Esophagus squamous epithelium (tissue), 5 donors: ENCODE results near the gene FABP6. TPM values are rescaled to one million over a fixed set of nuclear protein-coding genes. Genes with fewer than 3 reads are reported as not detected.

Source experiments
- DNase-seq: peaks from one replicate; lab custom pipeline; 2025; lab: John Stamatoyannopoulos, UW
- H3K27ac ChIP-seq, 4 donors: fragments of 200-600 bp; sonication (generic); one replicate each; pipeline ENCODE4 v1.5.1; 2016 to 2019; ENCODE audit warnings: mild to moderate bottlenecking in 1 of 4
- H3K27me3 ChIP-seq, 4 donors: fragments of 200-600 bp; sonication (generic); 1 replicate in 3 of 4; 2 replicates in 1 of 4; pipeline versions ENCODE4 v1.5.1 to v1.6.0; 2017 to 2021; ENCODE audit warnings: antibody characterized with exemption in 1 of 4
- H3K36me3 ChIP-seq, 3 donors: fragments of 200-600 bp; sonication (generic); one replicate each; pipeline ENCODE4 v1.5.1; 2016 to 2019
- H3K4me1 ChIP-seq, 3 donors: fragments of 200-600 bp; sonication (generic); one replicate each; pipeline ENCODE4 v1.5.1; 2017 to 2019
- H3K4me3 ChIP-seq, 4 donors: fragments of 200-600 bp; sonication (generic); 1 replicate in 3 of 4; 2 replicates in 1 of 4; pipeline ENCODE4 v1.5.1; 2016 to 2019; ENCODE audit warnings: mild to moderate bottlenecking in 2 of 4, moderate library complexity in 1 of 4
- H3K9me3 ChIP-seq, 3 donors: fragments of 200-600 bp; sonication (generic); one replicate each; pipeline ENCODE4 v1.5.1; 2016 to 2019
- CTCF ChIP-seq, 6 experiments: fragments of 450-650 bp in 4 of 6; fragments of 200-600 bp in 2 of 6; sonication (generic) in 2 of 6; IDR thresholded peaks; one replicate each; pipeline ENCODE4 v1.5.1; 2016 to 2019; ENCODE audit warnings: antibody characterized with exemption in 6 of 6, mild to moderate bottlenecking in 4 of 6, moderate library complexity in 4 of 6
- POLR2A ChIP-seq, 4 donors: fragments of 450-650 bp; IDR thresholded peaks; one replicate each; pipeline ENCODE4 v1.6.1; 2017; ENCODE audit warnings: antibody characterized with exemption in 4 of 4, mild to moderate bottlenecking in 4 of 4, moderate library complexity in 3 of 4
- WGBS, 2 donors: methylation state at CpG; one replicate each; pipeline ENCODE4 v1.1.5; 2018; 5-methylcytosine and 5-hydroxymethylcytosine counted together
- intact Hi-C: fragments of 100-400 bp; cut with DNase I; formaldehyde crosslinking; loops from one replicate; pipeline ENCODE4 v1.15.0; 2022
- total RNA-seq, 4 donors: library from RNA; depleted of rRNA; stranded (reverse); fragments of >200 nt; gene quantifications; one replicate each; pipeline ENCODE4 v1.1.0, GENCODE V29; 2016
- donor health status: DM: yes; HTN: yes; CAD: no.

The FABP6 gene
- total RNA-seq, 4 donors from 2014 or later, result 7.2 TPM; not detected in 3

DNA sequence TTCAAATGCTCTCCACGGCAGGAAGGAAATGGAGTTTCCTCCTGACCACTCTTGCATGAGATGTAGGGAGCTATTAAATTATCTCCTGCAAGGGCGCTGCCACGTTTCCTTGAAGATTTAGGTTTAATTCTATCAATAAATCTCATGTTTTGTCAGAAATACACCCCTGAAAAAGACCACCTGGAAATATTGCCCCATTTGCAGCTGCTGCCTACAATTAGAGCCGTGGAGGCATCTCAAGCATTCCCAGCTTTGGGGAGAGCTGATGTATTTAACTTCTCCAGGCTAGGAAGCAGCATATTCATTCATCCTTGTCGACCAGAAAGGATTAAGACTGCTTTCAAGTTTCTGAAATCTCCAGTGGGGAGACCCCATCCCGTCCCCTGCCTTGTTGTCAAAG, 42.5 kb downstream of the FABP6 start:
- Histone ChIP-seq H3K4me1 (peaks cover 12 to 42% (median 26%) of the 10 kb centered on the region in 3 donors), H3K27ac (peak overlapping the region; percentile 70 to 82 (median 78)), H3K27me3 (no peaks in the 10 kb centered on the region), H3K9me3 (no peaks in the 10 kb centered on the region), H3K4me3 (no peak overlapping the region), H3K36me3 (no peaks in the 10 kb centered on the region)
- 66 to 69% methylated on average over 5 to 6 of the region's 6 CpGs for WGBS, 2 donors
- TF ChIP-seq CTCF (IDR thresholded peaks at IDR 0.05) (no peak), POLR2A (IDR thresholded peaks at IDR 0.05) (no peak)
- DNase-seq, result no peak
- intact Hi-C loops, result no loop called here

- no peak for TF ChIP-seq POLR2A (IDR thresholded peaks at IDR 0.05)
- no peak for TF ChIP-seq CTCF (IDR thresholded peaks at IDR 0.05)
- no peaks in the 10 kb centered on the region for H3K27me3 ChIP-seq
- H3K4me1 ChIP-seq, result peaks cover 12 to 42% (median 26%) of the 10 kb centered on the region in 3 donors
- H3K9me3 ChIP-seq, result no peaks in the 10 kb centered on the region
- DNase-seq, result no peak
- H3K4me3 ChIP-seq, result no peak overlapping the region
- peak overlapping the region in 1 of 4 donors; percentile 81 for H3K27ac ChIP-seq
- H3K36me3 ChIP-seq, result no peaks in the 10 kb centered on the region
- 53 to 80% methylated on average over 3 of the region's 3 CpGs for WGBS, 2 donors
- intact Hi-C loops, result no loop called here
These were observed 43.0 kb downstream of the FABP6 start for GRCh38 chr5:160272264-160272663.

GRCh38 chr5:160272889-160273288, 43.6 kb downstream of the FABP6 start:
- peaks cover 12 to 42% (median 26%) of the 10 kb centered on the region in 3 donors for H3K4me1 ChIP-seq
- no peaks in the 10 kb centered on the region for H3K36me3 ChIP-seq
- intact Hi-C loops, result no loop called here
- no peak overlapping the region for H3K4me3 ChIP-seq
- WGBS, 2 donors, result 75 to 79% methylated on average over 2 of the region's 2 CpGs
- no peak overlapping the region for H3K27ac ChIP-seq
- no peak for DNase-seq
- H3K27me3 ChIP-seq, result no peaks in the 10 kb centered on the region
- TF ChIP-seq POLR2A (IDR thresholded peaks at IDR 0.05) (no peak), CTCF (IDR thresholded peaks at IDR 0.05) (no peak)
- no peaks in the 10 kb centered on the region for H3K9me3 ChIP-seq

DNA sequence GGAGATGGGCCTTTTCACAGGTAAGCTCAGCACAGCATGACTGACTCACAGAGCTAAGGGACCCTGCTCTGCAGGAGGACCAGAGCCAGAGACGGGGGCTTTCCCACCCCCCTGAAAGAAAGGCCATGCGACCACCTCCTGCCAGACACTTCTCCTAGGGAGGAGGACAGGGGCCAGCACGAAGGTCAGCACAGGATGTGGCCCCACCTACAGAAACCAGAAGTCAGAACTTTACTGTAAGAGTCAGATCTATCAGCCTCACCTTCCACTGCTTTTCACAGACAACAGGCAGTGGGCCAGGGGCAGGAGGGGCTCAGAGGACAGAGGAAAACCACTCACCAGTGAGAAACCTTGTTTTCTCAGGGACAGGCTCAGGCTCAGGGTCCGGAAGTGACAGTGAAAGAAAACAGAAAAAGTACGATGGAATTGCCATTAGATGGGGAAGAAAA, 45.2 kb downstream of the FABP6 start:
- Histone ChIP-seq H3K27me3 (no peaks in the 10 kb centered on the region), H3K4me1 (peaks cover 2 to 31% (median 21%) of the 10 kb centered on the region in 3 donors), H3K4me3 (no peak overlapping the region), H3K27ac (no peak overlapping the region), H3K36me3 (no peaks in the 10 kb centered on the region), H3K9me3 (no peaks in the 10 kb centered on the region)
- TF ChIP-seq CTCF (IDR thresholded peaks at IDR 0.05) (no peak), POLR2A (IDR thresholded peaks at IDR 0.05) (no peak)
- WGBS, 2 donors, result 62 to 85% methylated on average over 4 to 5 of the region's 5 CpGs
- intact Hi-C loops, result no loop called here
- no peak for DNase-seq

- H3K9me3 ChIP-seq, result no peaks in the 10 kb centered on the region
- H3K27me3 ChIP-seq, result no peaks in the 10 kb centered on the region
- WGBS, 2 donors, result 37% methylated on average over 4 of the region's 7 CpGs; no CpG with 5 or more reads in 1 of the 2 donors
- intact Hi-C loops, result no loop called here
- no peak for DNase-seq
- H3K27ac ChIP-seq, result no peak overlapping the region
- no peak overlapping the region for H3K4me3 ChIP-seq
- no peaks in the 10 kb centered on the region for H3K4me1 ChIP-seq
- peaks cover 0 to 6% (median 0%) of the 10 kb centered on the region in 3 donors for H3K36me3 ChIP-seq
- no peak for TF ChIP-seq POLR2A (IDR thresholded peaks at IDR 0.05)
- no peak for TF ChIP-seq CTCF (IDR thresholded peaks at IDR 0.05)
These were observed 49.0 kb downstream of the FABP6 start for GRCh38 chr5:160278343-160278742.
